ENCODE data around the gene PLCH2. TPM values are rescaled to one million over a fixed set of nuclear protein-coding genes. Genes with fewer than 3 reads are reported as not detected.

Gene PLCH2
- total and polyA plus RNA-seq, 2 donors (not counting 1 experiment from before 2014, with no cell fraction given) = 20.0 to 34.9 TPM

DNA sequence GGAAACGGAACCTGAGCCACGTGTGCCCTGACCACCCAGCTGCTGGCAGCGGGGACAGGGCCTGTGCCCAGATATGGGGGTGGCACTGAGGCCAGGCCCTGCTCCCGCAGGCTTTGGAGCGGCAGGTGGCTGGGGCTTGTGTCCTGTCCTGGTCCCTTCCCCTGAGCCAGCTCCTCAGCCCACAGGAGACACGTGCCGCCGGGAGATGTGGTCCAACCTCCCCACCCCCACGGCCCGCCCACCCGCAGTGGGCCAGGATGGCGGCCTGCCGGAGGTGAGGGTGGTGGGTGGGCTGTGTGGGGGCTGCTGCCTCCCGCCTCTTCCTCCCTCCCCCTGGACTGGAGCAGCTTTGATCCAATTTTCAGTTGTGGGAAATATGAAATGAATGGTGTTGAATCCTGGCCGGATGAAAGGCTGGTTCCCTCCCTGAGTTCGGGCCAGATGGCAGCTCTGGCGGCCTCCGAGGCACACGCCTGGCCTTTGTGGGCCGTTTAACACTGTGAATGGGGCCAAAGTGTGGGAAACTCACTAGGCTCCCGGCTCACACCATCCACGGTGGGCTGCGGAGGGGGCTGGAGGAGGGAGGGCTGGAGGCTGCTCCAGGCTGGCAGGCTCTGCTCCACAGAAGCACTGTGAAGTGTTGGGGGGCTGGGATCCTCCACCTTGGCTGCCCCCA is 56.5 kb downstream of the PLCH2 start:
- Mint-ChIP-seq H3K27me3 (peaks cover 15% of the 10 kb centered on the region), H3K9me3 (ENCODE audit: insufficient read depth) (no peaks in the 10 kb centered on the region)
- POLR2A ChIA-PET = no interaction called here

DNA sequence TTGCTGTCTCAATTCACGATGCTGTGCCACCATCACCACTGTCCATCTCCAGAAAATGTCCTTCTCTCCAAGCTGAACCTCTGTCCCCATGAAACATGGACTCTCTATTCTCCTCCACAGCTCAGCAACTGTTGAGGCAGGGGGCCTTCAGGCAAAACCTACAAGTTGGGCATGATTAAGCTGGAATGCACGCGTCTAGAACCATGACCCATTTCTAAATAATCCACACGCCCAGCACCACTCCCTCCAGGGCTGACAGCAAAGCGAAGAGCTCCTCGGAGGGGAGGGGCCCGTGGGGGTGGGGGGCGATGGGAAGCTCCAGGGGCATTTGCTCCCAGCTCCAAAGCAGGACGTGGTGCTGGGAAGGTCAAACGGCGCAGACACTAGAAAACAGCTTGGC is 57.3 kb downstream of the PLCH2 start:
- ChIA-PET POLR2A (no interaction called here), CTCF (interaction anchor here (0.9 kb wide), 1 partner anchor 15 kb away, joined by 3 read pairs; no protein-coding TSS in a partner anchor)
- Histone ChIP-seq H3K27me3 (replicated peaks in 1 of 4; ENCODE audit: control extremely low read depth in 1 of 4, control insufficient read depth in 3 of 4, insufficient read depth in 4 of 4, low read length in 3 of 4) (peaks cover 0 to 49% (median 23%) of the 10 kb centered on the region in 4 experiments), H3K4me3 (ENCODE audit: control extremely low read depth in 1 of 5, extremely low read depth in 1 of 5, insufficient read depth in 1 of 5, low read depth in 2 of 5, low read length in 4 of 5) (no peak overlapping the region), H3K27ac (ENCODE audit: low read length in 2 of 2) (no peak overlapping the region), H3K4me1 (ENCODE audit: control insufficient read depth in 2 of 2, insufficient read depth in 2 of 2, low read length in 2 of 2) (peaks cover 22 to 24% of the 10 kb centered on the region in 2 donors), H4K20me1 (ENCODE audit: control insufficient read depth, insufficient read depth, low read length, poor library complexity, severe bottlenecking) (peaks cover 17% of the 10 kb centered on the region), H3K79me2 (ENCODE audit: control insufficient read depth, insufficient read depth, low read length) (no peaks in the 10 kb centered on the region), H3K36me3 (replicated peaks in 1 of 2; ENCODE audit: control extremely low read depth in 1 of 2, control insufficient read depth in 1 of 2, extremely low read depth in 1 of 2, insufficient read depth in 2 of 2, low read length in 1 of 2) (no peaks in the 10 kb centered on the region), H3K9me3 (ENCODE audit: control extremely low read depth in 1 of 3, control insufficient read depth in 2 of 3, insufficient read depth in 1 of 3, low read length in 2 of 3) (peaks cover 0 to 11% (median 0%) of the 10 kb centered on the region in 3 donors), H3K4me2 (replicated peaks; ENCODE audit: low read depth, low read length, poor library complexity, severe bottlenecking) (no peak overlapping the region), H2AFZ (ENCODE audit: insufficient read depth, low read depth, low read length, poor library complexity, severe bottlenecking) (no peak overlapping the region), H3K9ac (ENCODE audit: low read length) (no peak overlapping the region)
- no peak for DNase-seq
- Mint-ChIP-seq H3K4me1 (peaks cover 14% of the 10 kb centered on the region), H3K27ac (no peak overlapping the region), H3K9me3 (ENCODE audit: insufficient read depth) (no peaks in the 10 kb centered on the region), H3K27me3 (peaks cover 15% of the 10 kb centered on the region), H3K4me3 (no peak overlapping the region)
- 95% methylated on average over 6 of the region's 11 CpGs for WGBS (ENCODE audit: insufficient coverage)
- ATAC-seq (ENCODE audit: low read depth) = no peak
- intact Hi-C loops (cut with micrococcal nuclease) = no loop called here
- TF ChIP-seq, protein P1, sequence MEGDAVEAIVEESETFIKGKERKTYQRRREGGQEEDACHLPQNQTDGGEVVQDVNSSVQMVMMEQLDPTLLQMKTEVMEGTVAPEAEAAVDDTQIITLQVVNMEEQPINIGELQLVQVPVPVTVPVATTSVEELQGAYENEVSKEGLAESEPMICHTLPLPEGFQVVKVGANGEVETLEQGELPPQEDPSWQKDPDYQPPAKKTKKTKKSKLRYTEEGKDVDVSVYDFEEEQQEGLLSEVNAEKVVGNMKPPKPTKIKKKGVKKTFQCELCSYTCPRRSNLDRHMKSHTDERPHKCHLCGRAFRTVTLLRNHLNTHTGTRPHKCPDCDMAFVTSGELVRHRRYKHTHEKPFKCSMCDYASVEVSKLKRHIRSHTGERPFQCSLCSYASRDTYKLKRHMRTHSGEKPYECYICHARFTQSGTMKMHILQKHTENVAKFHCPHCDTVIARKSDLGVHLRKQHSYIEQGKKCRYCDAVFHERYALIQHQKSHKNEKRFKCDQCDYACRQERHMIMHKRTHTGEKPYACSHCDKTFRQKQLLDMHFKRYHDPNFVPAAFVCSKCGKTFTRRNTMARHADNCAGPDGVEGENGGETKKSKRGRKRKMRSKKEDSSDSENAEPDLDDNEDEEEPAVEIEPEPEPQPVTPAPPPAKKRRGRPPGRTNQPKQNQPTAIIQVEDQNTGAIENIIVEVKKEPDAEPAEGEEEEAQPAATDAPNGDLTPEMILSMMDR (IDR thresholded peaks at IDR 0.05) = no peak
- no peak for TF ChIP-seq EZH2 (IDR thresholded peaks at IDR 0.05; ENCODE audit: borderline replicate concordance, insufficient read depth, low read depth, low read length, poor library complexity, severe bottlenecking)

More for the DNA sequence above, 56.5 kb downstream of the PLCH2 start:
- Mint-ChIP-seq H3K27ac (no peak overlapping the region), H3K4me3 (no peak overlapping the region), H3K4me1 (peaks cover 14% of the 10 kb centered on the region)
- DNase-seq (no peak), ATAC-seq (ENCODE audit: low read depth) (no peak)
- no peak overlapping the region for H3K27ac ChIP-seq (ENCODE audit: low read length in 2 of 2)
- WGBS (ENCODE audit: insufficient coverage) = 93% methylated on average over 14 of the region's 23 CpGs
- TF ChIP-seq, protein P1 (IDR thresholded peaks at IDR 0.05) = no peak
- no peak for TF ChIP-seq EZH2 (IDR thresholded peaks at IDR 0.05; ENCODE audit: borderline replicate concordance, insufficient read depth, low read depth, low read length, poor library complexity, severe bottlenecking)
- H3K79me2 ChIP-seq (ENCODE audit: control insufficient read depth, insufficient read depth, low read length) = no peaks in the 10 kb centered on the region
- CTCF ChIA-PET = interaction anchor here (0.9 kb wide), 1 partner anchor 16 kb away, joined by 3 read pairs; no protein-coding TSS in a partner anchor
- no peaks in the 10 kb centered on the region for H3K36me3 ChIP-seq (replicated peaks in 1 of 2; ENCODE audit: control extremely low read depth in 1 of 2, control insufficient read depth in 1 of 2, extremely low read depth in 1 of 2, insufficient read depth in 2 of 2, low read length in 1 of 2)
- H4K20me1 ChIP-seq (ENCODE audit: control insufficient read depth, insufficient read depth, low read length, poor library complexity, severe bottlenecking) = peaks cover 17% of the 10 kb centered on the region
- H3K9me3 ChIP-seq (ENCODE audit: control extremely low read depth in 1 of 3, control insufficient read depth in 2 of 3, insufficient read depth in 1 of 3, low read length in 2 of 3) = peaks cover 0 to 11% (median 0%) of the 10 kb centered on the region in 3 donors
- no peak overlapping the region for H3K9ac ChIP-seq (ENCODE audit: low read length)
- H3K4me3 ChIP-seq (ENCODE audit: control extremely low read depth in 1 of 5, extremely low read depth in 1 of 5, insufficient read depth in 1 of 5, low read depth in 2 of 5, low read length in 4 of 5) = no peak overlapping the region
- no peak overlapping the region for H2AFZ ChIP-seq (ENCODE audit: insufficient read depth, low read depth, low read length, poor library complexity, severe bottlenecking)
- peaks cover 22 to 24% of the 10 kb centered on the region in 2 donors for H3K4me1 ChIP-seq (ENCODE audit: control insufficient read depth in 2 of 2, insufficient read depth in 2 of 2, low read length in 2 of 2)
- H3K27me3 ChIP-seq (replicated peaks in 1 of 4; ENCODE audit: control extremely low read depth in 1 of 4, control insufficient read depth in 3 of 4, insufficient read depth in 4 of 4, low read length in 3 of 4) = peaks cover 0 to 56% (median 23%) of the 10 kb centered on the region in 4 experiments
- intact Hi-C loops (cut with micrococcal nuclease) = no loop called here
- no peak overlapping the region for H3K4me2 ChIP-seq (replicated peaks; ENCODE audit: low read depth, low read length, poor library complexity, severe bottlenecking)

All from B cell (primary cell).